ENCODE data around the gene ACSF3.

GRCh38 chr16:89189358-89190025, 95.8 kb downstream of the ACSF3 start:
- TF ChIP-seq, protein P1, sequence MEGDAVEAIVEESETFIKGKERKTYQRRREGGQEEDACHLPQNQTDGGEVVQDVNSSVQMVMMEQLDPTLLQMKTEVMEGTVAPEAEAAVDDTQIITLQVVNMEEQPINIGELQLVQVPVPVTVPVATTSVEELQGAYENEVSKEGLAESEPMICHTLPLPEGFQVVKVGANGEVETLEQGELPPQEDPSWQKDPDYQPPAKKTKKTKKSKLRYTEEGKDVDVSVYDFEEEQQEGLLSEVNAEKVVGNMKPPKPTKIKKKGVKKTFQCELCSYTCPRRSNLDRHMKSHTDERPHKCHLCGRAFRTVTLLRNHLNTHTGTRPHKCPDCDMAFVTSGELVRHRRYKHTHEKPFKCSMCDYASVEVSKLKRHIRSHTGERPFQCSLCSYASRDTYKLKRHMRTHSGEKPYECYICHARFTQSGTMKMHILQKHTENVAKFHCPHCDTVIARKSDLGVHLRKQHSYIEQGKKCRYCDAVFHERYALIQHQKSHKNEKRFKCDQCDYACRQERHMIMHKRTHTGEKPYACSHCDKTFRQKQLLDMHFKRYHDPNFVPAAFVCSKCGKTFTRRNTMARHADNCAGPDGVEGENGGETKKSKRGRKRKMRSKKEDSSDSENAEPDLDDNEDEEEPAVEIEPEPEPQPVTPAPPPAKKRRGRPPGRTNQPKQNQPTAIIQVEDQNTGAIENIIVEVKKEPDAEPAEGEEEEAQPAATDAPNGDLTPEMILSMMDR (conservative IDR thresholded peaks at IDR 0.05 in 1 of 2, IDR thresholded peaks at IDR 0.05 in 1 of 2; ENCODE audit: low read depth in 1 of 2, low read length in 2 of 2): no peak
- no peak for TF ChIP-seq EZH2 (IDR thresholded peaks at IDR 0.05; ENCODE audit: low read length, missing control alignments)

Data from fibroblast of lung (primary cell).